Keratinocyte (primary cell): ENCODE results near the gene CATSPERZ.

ENCODE experiments used
- CTCF ChIP-seq, 3 experiments: IDR thresholded peaks in 1 of 3; conservative IDR thresholded peaks in 1 of 3; optimal IDR thresholded peaks in 1 of 3; 2 replicates in 2 of 3; 3 replicates in 1 of 3; pipeline versions ENCODE3 to v1.5.1; 2011; ENCODE audit warnings: low read length in 3 of 3, mild to moderate bottlenecking in 3 of 3, moderate library complexity in 2 of 3, control low read depth in 1 of 3, inconsistent platforms in 1 of 3; ENCODE audit not compliant: insufficient read depth in 2 of 3; ENCODE audit errors: extremely low read depth in 1 of 3
- EZH2 ChIP-seq: IDR thresholded peaks from one replicate; pipeline ENCODE4 v1.6.1; 2012; ENCODE audit warnings: inconsistent platforms, mild to moderate bottlenecking, low read length, moderate library complexity

GRCh38 chr11:64258356-64258755 lies 41.8 kb upstream of the CATSPERZ start:
- TF ChIP-seq CTCF (optimal IDR thresholded peaks at IDR 0.05 in 1 of 3, IDR thresholded peaks at IDR 0.05 in 1 of 3, conservative IDR thresholded peaks at IDR 0.05 in 1 of 3; ENCODE audit: extremely low read depth in 1 of 3, insufficient read depth in 2 of 3, low read length in 3 of 3), result no peak
- TF ChIP-seq EZH2, result no peak
